ENCODE measurements around the gene ANGPTL1.

The ANGPTL1 gene

GRCh38 chr1:178870221-178870620 lies 656 bp downstream of the ANGPTL1 start:
- TF ChIP-seq EZH2phosphoT487 (IDR thresholded peaks at IDR 0.05; ENCODE audit: borderline replicate concordance), result no peak
- no peak for TF ChIP-seq CTCF (conservative IDR thresholded peaks at IDR 0.05; ENCODE audit: low read length)
- Histone ChIP-seq H3K9ac (ENCODE audit: low read depth, low read length, poor library complexity, severe bottlenecking) (no peak overlapping the region), H3K79me2 (ENCODE audit: insufficient read depth, low read length) (no peaks in the 10 kb centered on the region), H3K4me2 (ENCODE audit: low read depth, low read length, poor library complexity, severe bottlenecking) (no peak overlapping the region), H3K9me2 (replicated peaks; ENCODE audit: low read depth, low read length) (no peaks in the 10 kb centered on the region), H3F3A (ENCODE audit: low read depth) (no peaks in the 10 kb centered on the region), H3K36me3 (ENCODE audit: insufficient read depth, low read length) (no peaks in the 10 kb centered on the region), H2AFZ (ENCODE audit: low read length) (no peak overlapping the region), H3K4me1 (ENCODE audit: insufficient read depth, low read length, poor library complexity, severe bottlenecking) (no peaks in the 10 kb centered on the region), H3K9me3 (ENCODE audit: insufficient read depth, low read depth, low read length) (no peaks in the 10 kb centered on the region), H3K27me3 (ENCODE audit: insufficient read depth, low read length, poor library complexity, severe bottlenecking) (no peaks in the 10 kb centered on the region), H4K20me1 (ENCODE audit: insufficient read depth, low read length, poor library complexity, severe bottlenecking) (no peaks in the 10 kb centered on the region), H3K4me3 (ENCODE audit: low read length, poor library complexity, severe bottlenecking) (no peak overlapping the region)

GRCh38 chr1:178869119-178869697 lies 1.7 kb downstream of the ANGPTL1 start:
- H3K4me3 ChIP-seq (ENCODE audit: low read length, poor library complexity, severe bottlenecking), result no peak overlapping the region

GRCh38 chr1:178868706-178869105 lies 2.2 kb downstream of the ANGPTL1 start:
- TF ChIP-seq EZH2phosphoT487 (IDR thresholded peaks at IDR 0.05; ENCODE audit: borderline replicate concordance), result no peak
- TF ChIP-seq CTCF (conservative IDR thresholded peaks at IDR 0.05; ENCODE audit: low read length), result no peak
- Histone ChIP-seq H3K27me3 (ENCODE audit: insufficient read depth, low read length, poor library complexity, severe bottlenecking) (no peaks in the 10 kb centered on the region), H2AFZ (ENCODE audit: low read length) (no peak overlapping the region), H3K4me1 (ENCODE audit: insufficient read depth, low read length, poor library complexity, severe bottlenecking) (no peaks in the 10 kb centered on the region), H3K4me2 (ENCODE audit: low read depth, low read length, poor library complexity, severe bottlenecking) (no peak overlapping the region), H3K9me2 (replicated peaks; ENCODE audit: low read depth, low read length) (no peaks in the 10 kb centered on the region), H3K4me3 (ENCODE audit: low read length, poor library complexity, severe bottlenecking) (no peak overlapping the region), H3F3A (ENCODE audit: low read depth) (no peaks in the 10 kb centered on the region), H3K9me3 (ENCODE audit: insufficient read depth, low read depth, low read length) (no peaks in the 10 kb centered on the region), H3K36me3 (ENCODE audit: insufficient read depth, low read length) (no peaks in the 10 kb centered on the region), H3K79me2 (ENCODE audit: insufficient read depth, low read length) (no peaks in the 10 kb centered on the region), H3K9ac (ENCODE audit: low read depth, low read length, poor library complexity, severe bottlenecking) (no peak overlapping the region), H4K20me1 (ENCODE audit: insufficient read depth, low read length, poor library complexity, severe bottlenecking) (no peaks in the 10 kb centered on the region)

More at GRCh38 chr1:178869119-178869697, 1.7 kb downstream of the ANGPTL1 start:
- no peak overlapping the region for H3K4me2 ChIP-seq (ENCODE audit: low read depth, low read length, poor library complexity, severe bottlenecking)
- H3K4me1 ChIP-seq (ENCODE audit: insufficient read depth, low read length, poor library complexity, severe bottlenecking), result no peaks in the 10 kb centered on the region
- TF ChIP-seq CTCF (conservative IDR thresholded peaks at IDR 0.05; ENCODE audit: low read length), result no peak
- no peak for TF ChIP-seq EZH2phosphoT487 (IDR thresholded peaks at IDR 0.05; ENCODE audit: borderline replicate concordance)
- H3K27me3 ChIP-seq (ENCODE audit: insufficient read depth, low read length, poor library complexity, severe bottlenecking), result no peaks in the 10 kb centered on the region
- H3K9ac ChIP-seq (ENCODE audit: low read depth, low read length, poor library complexity, severe bottlenecking), result no peak overlapping the region
- no peaks in the 10 kb centered on the region for H3F3A ChIP-seq (ENCODE audit: low read depth)
- no peak overlapping the region for H2AFZ ChIP-seq (ENCODE audit: low read length)
- H4K20me1 ChIP-seq (ENCODE audit: insufficient read depth, low read length, poor library complexity, severe bottlenecking), result no peaks in the 10 kb centered on the region
- H3K9me2 ChIP-seq (replicated peaks; ENCODE audit: low read depth, low read length), result no peaks in the 10 kb centered on the region
- no peaks in the 10 kb centered on the region for H3K36me3 ChIP-seq (ENCODE audit: insufficient read depth, low read length)
- H3K9me3 ChIP-seq (ENCODE audit: insufficient read depth, low read depth, low read length), result no peaks in the 10 kb centered on the region
- no peaks in the 10 kb centered on the region for H3K79me2 ChIP-seq (ENCODE audit: insufficient read depth, low read length)
